Osteocyte (in vitro differentiated cells): ENCODE measurements around the gene PBX3. TPM values are rescaled to one million over a fixed set of nuclear protein-coding genes. Genes with fewer than 3 reads are reported as not detected.
A peak's percentile ranks its signal among the peaks of the same experiment; 100 is the strongest.

Experiments
- DNase-seq: peaks from one replicate; pipeline ENCODE4 v3.0.0; 2021; ENCODE audit warnings: mixed read lengths; ENCODE audit not compliant: unreplicated experiment; ENCODE audit errors: extremely low spot score
- H3K27ac Mint-ChIP-seq: one replicate; pipeline ENCODE4 v1.8.0; 2021; ENCODE audit warnings: mild to moderate bottlenecking, mixed read lengths; ENCODE audit not compliant: unreplicated experiment
- H3K27me3 Mint-ChIP-seq: one replicate; pipeline ENCODE4 v1.8.0; 2021; ENCODE audit warnings: mixed read lengths; ENCODE audit not compliant: unreplicated experiment
- H3K36me3 Mint-ChIP-seq: one replicate; pipeline ENCODE4 v1.8.0; 2021; ENCODE audit warnings: mixed read lengths; ENCODE audit not compliant: unreplicated experiment
- H3K4me1 Mint-ChIP-seq: one replicate; pipeline ENCODE4 v1.8.0; 2021; ENCODE audit warnings: mixed read lengths; ENCODE audit not compliant: unreplicated experiment
- H3K4me3 Mint-ChIP-seq: one replicate; pipeline ENCODE4 v1.8.0; 2021; ENCODE audit warnings: mild to moderate bottlenecking, moderate library complexity, mixed read lengths; ENCODE audit not compliant: unreplicated experiment
- H3K9me3 Mint-ChIP-seq: one replicate; pipeline ENCODE4 v1.8.0; 2021; ENCODE audit warnings: mixed read lengths; ENCODE audit not compliant: unreplicated experiment
- CTCF ChIP-seq: fragments of 200-600 bp; sonication (generic); IDR thresholded peaks from 2 replicates; pipeline ENCODE4 v1.5.0; 2021; ENCODE audit warnings: antibody characterized with exemption, mild to moderate bottlenecking, moderate library complexity
- total RNA-seq: library from RNA; stranded (reverse); gene quantifications from 2 replicates; pipeline ENCODE4 v1.2.1, GENCODE V29; 2021

Gene PBX3
- total RNA-seq, 1 donor from 2014 or later: 16.0 TPM

- Mint-ChIP-seq H3K27me3 (no peaks in the 10 kb centered on the region), H3K4me1 (no peaks in the 10 kb centered on the region), H3K36me3 (no peaks in the 10 kb centered on the region), H3K27ac (no peak overlapping the region), H3K9me3 (no peaks in the 10 kb centered on the region), H3K4me3 (no peak overlapping the region)
- TF ChIP-seq CTCF: no peak
- DNase-seq: no peak
These were observed 177.2 kb downstream of the PBX3 start for GRCh38 chr9:125924351-125924750.

DNA sequence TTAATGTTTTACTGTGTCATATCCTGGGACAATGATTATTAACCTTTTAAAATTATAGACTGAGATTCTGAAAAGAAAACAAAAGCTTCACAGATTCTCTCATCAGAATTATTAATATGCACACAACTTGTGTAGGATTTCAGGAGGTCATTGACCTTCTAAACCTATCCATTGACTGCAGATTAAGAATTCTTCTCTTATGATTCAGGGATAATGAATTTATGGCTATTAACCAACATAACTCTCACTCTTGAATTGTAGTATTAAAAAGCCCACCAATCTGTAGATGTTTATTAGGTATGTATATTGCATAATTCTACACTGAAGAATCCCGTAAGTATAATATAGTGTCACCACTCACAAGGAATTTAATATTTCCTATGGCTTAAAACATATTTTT, 179.8 kb downstream of the PBX3 start:
- no peaks in the 10 kb centered on the region for H3K36me3 Mint-ChIP-seq
- no peak for DNase-seq
- no peak overlapping the region for H3K4me3 Mint-ChIP-seq
- H3K27me3 Mint-ChIP-seq: no peaks in the 10 kb centered on the region
- H3K9me3 Mint-ChIP-seq: no peaks in the 10 kb centered on the region
- H3K4me1 Mint-ChIP-seq: peaks cover 5% of the 10 kb centered on the region
- H3K27ac Mint-ChIP-seq: no peak overlapping the region
- no peak for TF ChIP-seq CTCF

DNA sequence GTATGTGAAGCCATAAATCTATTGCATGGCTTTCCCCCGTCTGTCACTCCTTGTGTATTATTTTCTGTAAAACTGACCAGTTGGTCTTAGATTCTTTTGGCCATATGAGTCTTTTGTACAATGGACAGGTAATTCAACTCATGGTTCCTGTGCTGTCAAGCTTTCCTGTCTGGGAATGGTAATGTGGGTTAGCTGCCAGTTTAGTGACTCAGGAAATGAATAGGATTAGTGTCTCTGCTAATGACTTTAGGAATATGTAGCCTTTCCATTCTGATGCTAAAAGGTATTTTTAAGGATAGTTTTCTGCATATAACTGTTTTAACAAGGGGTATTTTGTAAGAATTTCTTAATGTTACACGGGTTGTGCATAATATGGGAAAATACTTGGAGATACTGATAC, 182.7 kb downstream of the PBX3 start:
- no peak for TF ChIP-seq CTCF
- Mint-ChIP-seq H3K9me3 (no peaks in the 10 kb centered on the region), H3K27me3 (no peaks in the 10 kb centered on the region), H3K4me3 (no peak overlapping the region), H3K36me3 (peaks cover 2% of the 10 kb centered on the region), H3K4me1 (peaks cover 9% of the 10 kb centered on the region), H3K27ac (no peak overlapping the region)
- no peak for DNase-seq

GRCh38 chr9:125931211-125931610, 184.0 kb downstream of the PBX3 start:
- no peak for DNase-seq
- Mint-ChIP-seq H3K27ac (no peak overlapping the region), H3K27me3 (no peaks in the 10 kb centered on the region), H3K9me3 (no peaks in the 10 kb centered on the region), H3K4me1 (peaks cover 9% of the 10 kb centered on the region), H3K36me3 (peaks cover 2% of the 10 kb centered on the region), H3K4me3 (no peak overlapping the region)
- no peak for TF ChIP-seq CTCF

DNA sequence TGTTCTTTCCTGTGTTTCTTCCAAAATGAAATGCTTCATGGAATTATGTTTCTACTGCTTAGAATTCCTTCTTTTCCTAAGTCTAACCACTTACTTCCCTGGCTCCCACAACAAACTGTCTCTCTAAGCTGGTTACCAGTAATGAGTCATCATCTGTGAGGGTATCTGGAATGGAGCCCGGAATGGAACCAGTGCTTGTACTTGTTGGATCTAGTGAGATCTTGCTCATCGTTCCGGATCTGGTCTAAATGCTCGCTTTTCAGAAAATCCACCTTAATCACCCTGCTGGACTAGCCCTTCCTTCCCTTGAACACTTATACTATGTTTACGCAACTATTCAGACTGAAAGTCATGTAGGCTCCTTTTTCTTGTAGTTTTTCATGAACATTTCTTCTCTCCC, 184.8 kb downstream of the PBX3 start:
- Mint-ChIP-seq H3K27ac (peak overlapping the region; percentile 66), H3K4me3 (no peak overlapping the region), H3K27me3 (no peaks in the 10 kb centered on the region), H3K4me1 (peaks cover 9% of the 10 kb centered on the region), H3K36me3 (peaks cover 2% of the 10 kb centered on the region), H3K9me3 (no peaks in the 10 kb centered on the region)
- TF ChIP-seq CTCF: no peak
- DNase-seq: no peak
